Fibroblast of lung (primary cell): ENCODE results near the gene MAP3K9. TPM values are rescaled to one million over a fixed set of nuclear protein-coding genes. Genes with fewer than 3 reads are reported as not detected.

Experiments used
- DNase-seq, 2 donors: peaks; one replicate each; pipeline versions ENCODE4 v3.0.0 to v3.0.0-alpha.2; 2010; ENCODE audit warnings: low read depth in 2 of 2
- H2AFZ ChIP-seq: 2 replicates; pipeline ENCODE4 v1.5.1; 2012; ENCODE audit warnings: low read length, control low read depth, inconsistent platforms
- H3K27ac ChIP-seq: 2 replicates; pipeline ENCODE4 v1.5.1; 2011; ENCODE audit warnings: low read length, control low read depth; ENCODE audit not compliant: insufficient read depth
- H3K27me3 ChIP-seq: 2 replicates; pipeline ENCODE4 v1.5.1; 2011; ENCODE audit warnings: mild to moderate bottlenecking, low read length; ENCODE audit not compliant: control insufficient read depth, insufficient read depth
- H3K36me3 ChIP-seq: 2 replicates; pipeline ENCODE4 v1.5.1; 2011; ENCODE audit warnings: low read length; ENCODE audit not compliant: control insufficient read depth, insufficient read depth
- H3K4me1 ChIP-seq: 2 replicates; pipeline ENCODE4 v1.5.1; 2011; ENCODE audit warnings: low read length; ENCODE audit not compliant: control insufficient read depth, insufficient read depth; ENCODE audit errors: extremely low read depth
- H3K4me2 ChIP-seq: 2 replicates; pipeline ENCODE4 v1.5.1; 2011; ENCODE audit warnings: low read length, control low read depth; ENCODE audit not compliant: insufficient read depth; ENCODE audit errors: extremely low read depth
- H3K4me3 ChIP-seq, 4 experiments: fragments of 200-600 bp in 1 of 4; sonication (generic) in 1 of 4; replicated peaks in 1 of 4; 2 replicates each; pipeline ENCODE4 v1.5.1; 2011 to 2016; ENCODE audit warnings: low read length in 4 of 4, low read depth in 3 of 4, mild to moderate bottlenecking in 3 of 4, control low read depth in 2 of 4, inconsistent platforms in 1 of 4, mixed read lengths in 1 of 4; ENCODE audit not compliant: insufficient read depth in 1 of 4; ENCODE audit errors: control extremely low read depth in 1 of 4
- H3K79me2 ChIP-seq: 2 replicates; pipeline ENCODE4 v1.5.1; 2012; ENCODE audit warnings: mild to moderate bottlenecking, low read length, inconsistent platforms; ENCODE audit not compliant: control insufficient read depth, insufficient read depth
- H3K9ac ChIP-seq: 2 replicates; pipeline ENCODE4 v1.5.1; 2011; ENCODE audit warnings: mild to moderate bottlenecking, low read length, control low read depth; ENCODE audit not compliant: insufficient read depth
- H3K9me3 ChIP-seq: 2 replicates; pipeline ENCODE4 v1.5.1; 2012; ENCODE audit warnings: low read depth, low read length; ENCODE audit not compliant: control insufficient read depth, insufficient read depth
- H4K20me1 ChIP-seq: 2 replicates; pipeline ENCODE4 v1.5.1; 2011; ENCODE audit warnings: low read length; ENCODE audit not compliant: control insufficient read depth, insufficient read depth; ENCODE audit errors: extremely low read depth
- EZH2 ChIP-seq: IDR thresholded peaks from 2 replicates; pipeline ENCODE4 v1.5.1; 2012; ENCODE audit warnings: low read length, control low read depth, mild to moderate bottlenecking; ENCODE audit errors: missing control alignments
- polyA minus RNA-seq: library from RNA; depleted of rRNA, polyadenylated mRNA; stranded (reverse); fragments of >200 nt; gene quantifications from 2 replicates; pipeline ENCODE4 v1.2.3, GENCODE V29; 2011; ENCODE audit warnings: low replicate concordance
- polyA plus RNA-seq, 2 donors: library from polyadenylated mRNA; depleted of rRNA in 1 of 2; stranded (reverse) in 1 of 2; unstranded in 1 of 2; fragments of >200 nt; gene quantifications; 2 replicates each; pipeline ENCODE4 v1.2.1, GENCODE V29; 2011 to 2012; ENCODE audit warnings: missing spikeins in 1 of 2
- total RNA-seq: library from RNA; depleted of rRNA; stranded (reverse); fragments of >200 nt; gene quantifications from 2 replicates; pipeline ENCODE4 v1.2.1, GENCODE V29; 2014
- TF ChIP-seq, protein P1 (sequence below), 2 donors: IDR thresholded peaks in 1 of 2; conservative IDR thresholded peaks in 1 of 2; 1 replicate in 1 of 2; 2 replicates in 1 of 2; pipeline ENCODE4 v1.5.1; 2011 to 2012; ENCODE audit warnings: low read length in 2 of 2, control low read depth in 1 of 2, inconsistent platforms in 1 of 2, low read depth in 1 of 2, mild to moderate bottlenecking in 1 of 2

Gene MAP3K9
- total RNA-seq (under 0.01 and 0.17 TPM in 2 replicates), polyA plus RNA-seq (0.23 and 0.27 TPM in 2 replicates), polyA minus RNA-seq (0.48 and 0.94 TPM in 2 replicates)
- 0.18 and 0.27 TPM in 2 replicates for polyA plus RNA-seq (2012)

- TF ChIP-seq, protein P1, sequence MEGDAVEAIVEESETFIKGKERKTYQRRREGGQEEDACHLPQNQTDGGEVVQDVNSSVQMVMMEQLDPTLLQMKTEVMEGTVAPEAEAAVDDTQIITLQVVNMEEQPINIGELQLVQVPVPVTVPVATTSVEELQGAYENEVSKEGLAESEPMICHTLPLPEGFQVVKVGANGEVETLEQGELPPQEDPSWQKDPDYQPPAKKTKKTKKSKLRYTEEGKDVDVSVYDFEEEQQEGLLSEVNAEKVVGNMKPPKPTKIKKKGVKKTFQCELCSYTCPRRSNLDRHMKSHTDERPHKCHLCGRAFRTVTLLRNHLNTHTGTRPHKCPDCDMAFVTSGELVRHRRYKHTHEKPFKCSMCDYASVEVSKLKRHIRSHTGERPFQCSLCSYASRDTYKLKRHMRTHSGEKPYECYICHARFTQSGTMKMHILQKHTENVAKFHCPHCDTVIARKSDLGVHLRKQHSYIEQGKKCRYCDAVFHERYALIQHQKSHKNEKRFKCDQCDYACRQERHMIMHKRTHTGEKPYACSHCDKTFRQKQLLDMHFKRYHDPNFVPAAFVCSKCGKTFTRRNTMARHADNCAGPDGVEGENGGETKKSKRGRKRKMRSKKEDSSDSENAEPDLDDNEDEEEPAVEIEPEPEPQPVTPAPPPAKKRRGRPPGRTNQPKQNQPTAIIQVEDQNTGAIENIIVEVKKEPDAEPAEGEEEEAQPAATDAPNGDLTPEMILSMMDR (conservative IDR thresholded peaks at IDR 0.05 in 1 of 2, IDR thresholded peaks at IDR 0.05 in 1 of 2; ENCODE audit: low read depth in 1 of 2, low read length in 2 of 2) = no peak
- TF ChIP-seq EZH2 = peak; percentile 2
- Histone ChIP-seq H3K36me3 (no peaks in the 10 kb centered on the region), H4K20me1 (no peaks in the 10 kb centered on the region), H3K4me3 (peak within 1 kb of the TSS; percentile 34 to 60 (median 45)), H3K79me2 (no peaks in the 10 kb centered on the region), H3K27me3 (peaks cover 14% of the 10 kb centered on the region), H3K4me2 (peak within 1 kb of the TSS; percentile 54), H3K27ac (no peak within 1 kb of the TSS), H3K9ac (peak within 1 kb of the TSS; percentile 4), H3K4me1 (no peaks in the 10 kb centered on the region), H2AFZ (peak within 1 kb of the TSS; percentile 22), H3K9me3 (no peaks in the 10 kb centered on the region)
- peak; percentile 23 to 92 for DNase-seq
These were observed at the start of gene MAP3K9 for GRCh38 chr14:70809225-70810219. Gene MAP3K9, minus strand, starts transcription at chr14:70809513. Its CDS starts 342 bp downstream, at chr14:70809171.

DNA sequence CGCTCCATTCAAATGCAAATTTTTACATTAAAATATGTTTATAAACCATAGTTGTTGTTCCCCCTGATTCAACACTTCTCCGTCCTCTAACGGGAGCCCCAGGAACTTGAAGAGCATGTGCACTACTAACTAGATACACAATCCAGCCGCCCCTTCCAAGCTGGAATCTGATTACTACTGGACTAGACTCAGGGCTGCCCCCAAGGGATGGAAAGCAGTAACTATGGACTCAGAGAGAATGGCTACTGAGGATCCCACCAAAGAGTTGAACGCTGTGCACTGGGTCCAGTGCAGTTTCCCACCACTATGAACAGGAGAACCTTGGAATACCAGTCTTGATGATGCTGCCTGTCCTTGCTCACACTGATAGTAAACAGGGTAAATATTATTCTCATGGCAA is 49.3 kb upstream of the MAP3K9 start:
- H3K9ac ChIP-seq = no peak overlapping the region
- no peak overlapping the region for H3K4me3 ChIP-seq
- no peaks in the 10 kb centered on the region for H3K4me1 ChIP-seq
- H3K4me2 ChIP-seq = no peak overlapping the region
- H4K20me1 ChIP-seq = no peaks in the 10 kb centered on the region
- no peak overlapping the region for H3K27ac ChIP-seq
- DNase-seq = no peak
- no peaks in the 10 kb centered on the region for H3K79me2 ChIP-seq
- no peaks in the 10 kb centered on the region for H3K9me3 ChIP-seq
- no peaks in the 10 kb centered on the region for H3K27me3 ChIP-seq
- H3K36me3 ChIP-seq = no peaks in the 10 kb centered on the region
- no peak for TF ChIP-seq EZH2
- TF ChIP-seq, protein P1 (conservative IDR thresholded peaks at IDR 0.05 in 1 of 2, IDR thresholded peaks at IDR 0.05 in 1 of 2; ENCODE audit: low read depth in 1 of 2, low read length in 2 of 2) = no peak
- H2AFZ ChIP-seq = no peak overlapping the region

- TF ChIP-seq, protein P1 (conservative IDR thresholded peaks at IDR 0.05 in 1 of 2, IDR thresholded peaks at IDR 0.05 in 1 of 2; ENCODE audit: low read depth in 1 of 2, low read length in 2 of 2) = no peak
- no peak for TF ChIP-seq EZH2
- H4K20me1 ChIP-seq = no peaks in the 10 kb centered on the region
- H3K36me3 ChIP-seq = no peaks in the 10 kb centered on the region
- no peaks in the 10 kb centered on the region for H3K9me3 ChIP-seq
- no peak overlapping the region for H3K4me2 ChIP-seq
- no peaks in the 10 kb centered on the region for H3K27me3 ChIP-seq
- no peak overlapping the region for H3K27ac ChIP-seq
- DNase-seq = peak in 1 of 2 donors; percentile 59
- H2AFZ ChIP-seq = no peak overlapping the region
- H3K79me2 ChIP-seq = no peaks in the 10 kb centered on the region
- no peaks in the 10 kb centered on the region for H3K4me1 ChIP-seq
- H3K9ac ChIP-seq = no peak overlapping the region
- no peak overlapping the region for H3K4me3 ChIP-seq
These were observed 48.2 kb upstream of the MAP3K9 start for GRCh38 chr14:70857496-70857890.
